ENCODE data around the gene AANAT. TPM values are rescaled to one million over a fixed set of nuclear protein-coding genes. Genes with fewer than 3 reads are reported as not detected.

Gene AANAT
- total and polyA plus RNA-seq, 2 donors (not counting 3 experiments of a cell fraction or from before 2014, with no cell fraction given): not detected

GRCh38 chr17:76477576-76477975, 10.2 kb downstream of the AANAT start:
- Histone ChIP-seq H3K4me2 (ENCODE audit: insufficient read depth, low read length) (no peak overlapping the region), H3K27me3 (ENCODE audit: control insufficient read depth in 2 of 2, insufficient read depth in 2 of 2, low read length in 2 of 2) (no peaks in the 10 kb centered on the region), H3K79me2 (ENCODE audit: control insufficient read depth, insufficient read depth, low read length) (no peaks in the 10 kb centered on the region), H3K27ac (ENCODE audit: insufficient read depth, low read depth, low read length) (no peak overlapping the region), H3K9me1 (replicated peaks; ENCODE audit: control insufficient read depth, extremely low read depth, insufficient read depth, low read length) (no peaks in the 10 kb centered on the region), H4K20me1 (replicated peaks; ENCODE audit: control insufficient read depth, extremely low read depth, insufficient read depth, low read length) (no peaks in the 10 kb centered on the region), H3K9me3 (replicated peaks; ENCODE audit: control insufficient read depth, insufficient read depth, low read length) (no peaks in the 10 kb centered on the region), H3K4me1 (ENCODE audit: control insufficient read depth, extremely low read depth, insufficient read depth, low read length) (peaks cover 3% of the 10 kb centered on the region), H2AFZ (ENCODE audit: low read depth, low read length) (no peak overlapping the region), H3K36me3 (ENCODE audit: control insufficient read depth in 2 of 2, extremely low read depth in 1 of 2, insufficient read depth in 2 of 2, low read length in 2 of 2) (peaks cover 0 to 8% of the 10 kb centered on the region in 2 experiments), H3K4me3 (replicated peaks in 1 of 3; ENCODE audit: insufficient read depth in 1 of 3, low read depth in 1 of 3, low read length in 3 of 3) (no peak overlapping the region), H3K9ac (replicated peaks; ENCODE audit: extremely low read depth, insufficient read depth, low read length) (no peak overlapping the region)
- FAIRE-seq (peak; percentile 47), DNase-seq (ENCODE audit: low read depth, low spot score) (no peak)
- BruUV-seq (replicated peaks): no TSS peak
- intact Hi-C loops (cut with micrococcal nuclease) (no loop called here), dilution Hi-C loops (cut with MboI; ENCODE audit: extremely low pct_ligation_motif_present, low sequenced_read_pairs) (no loop called here)
- POLR2A ChIA-PET: interaction anchor here (0.6 kb wide), 1 partner anchor 92 kb away, joined by 3 read pairs; no protein-coding TSS in a partner anchor
- CTCF ChIA-PET: interaction anchor here (0.6 to 2.2 kb wide), 7 partner anchors 11 to 69 kb away, joined by 3 to 9 read pairs (median 5); partner anchors contain the start of gene AANAT
- TF ChIP-seq POLR2A (IDR thresholded peaks at IDR 0.05; ENCODE audit: low read depth, low read length) (no peak), FOS (IDR thresholded peaks at IDR 0.05; ENCODE audit: borderline replicate concordance, insufficient read depth, low read length) (no peak), EZH2 (IDR thresholded peaks at IDR 0.05; ENCODE audit: borderline replicate concordance, low read depth, low read length, severe bottlenecking) (no peak)

- FAIRE-seq (no peak), DNase-seq (ENCODE audit: low read depth, low spot score) (no peak)
- Histone ChIP-seq H3K27ac (ENCODE audit: insufficient read depth, low read depth, low read length) (no peak overlapping the region), H2AFZ (ENCODE audit: low read depth, low read length) (no peak overlapping the region), H3K4me2 (ENCODE audit: insufficient read depth, low read length) (no peak overlapping the region), H3K27me3 (ENCODE audit: control insufficient read depth in 2 of 2, insufficient read depth in 2 of 2, low read length in 2 of 2) (no peaks in the 10 kb centered on the region), H3K79me2 (ENCODE audit: control insufficient read depth, insufficient read depth, low read length) (no peaks in the 10 kb centered on the region), H3K4me1 (ENCODE audit: control insufficient read depth, extremely low read depth, insufficient read depth, low read length) (peaks cover 3% of the 10 kb centered on the region), H3K9me1 (replicated peaks; ENCODE audit: control insufficient read depth, extremely low read depth, insufficient read depth, low read length) (no peaks in the 10 kb centered on the region), H3K9me3 (replicated peaks; ENCODE audit: control insufficient read depth, insufficient read depth, low read length) (no peaks in the 10 kb centered on the region), H3K9ac (replicated peaks; ENCODE audit: extremely low read depth, insufficient read depth, low read length) (no peak overlapping the region), H3K36me3 (ENCODE audit: control insufficient read depth in 2 of 2, extremely low read depth in 1 of 2, insufficient read depth in 2 of 2, low read length in 2 of 2) (peaks cover 0 to 6% of the 10 kb centered on the region in 2 experiments), H3K4me3 (replicated peaks in 1 of 3; ENCODE audit: insufficient read depth in 1 of 3, low read depth in 1 of 3, low read length in 3 of 3) (no peak overlapping the region), H4K20me1 (replicated peaks; ENCODE audit: control insufficient read depth, extremely low read depth, insufficient read depth, low read length) (no peaks in the 10 kb centered on the region)
- intact Hi-C loops (cut with micrococcal nuclease) (no loop called here), dilution Hi-C loops (cut with MboI; ENCODE audit: extremely low pct_ligation_motif_present, low sequenced_read_pairs) (no loop called here)
- TF ChIP-seq POLR2AphosphoS5 (IDR thresholded peaks at IDR 0.05; ENCODE audit: insufficient read depth, low read depth, low read length): no peak
- no peak for TF ChIP-seq MAX (IDR thresholded peaks at IDR 0.05; ENCODE audit: insufficient read depth, insufficient read length)
- TF ChIP-seq JUN (IDR thresholded peaks at IDR 0.05; ENCODE audit: borderline replicate concordance, insufficient read depth, insufficient read length, low read depth): no peak
- TF ChIP-seq EZH2 (IDR thresholded peaks at IDR 0.05; ENCODE audit: borderline replicate concordance, low read depth, low read length, severe bottlenecking): no peak
- no peak for TF ChIP-seq CTCF (IDR thresholded peaks at IDR 0.05; ENCODE audit: extremely low read depth in 1 of 2, insufficient read depth in 1 of 2, low read depth in 1 of 2, low read length in 2 of 2)
- no peak for TF ChIP-seq MYC (IDR thresholded peaks at IDR 0.05; ENCODE audit: low read depth, low read length)
- TF ChIP-seq FOS (IDR thresholded peaks at IDR 0.05; ENCODE audit: borderline replicate concordance, insufficient read depth, low read length): no peak
- TF ChIP-seq POLR2A (IDR thresholded peaks at IDR 0.05; ENCODE audit: low read depth, low read length): no peak
- no peak for TF ChIP-seq GATA2 (IDR thresholded peaks at IDR 0.05; ENCODE audit: insufficient read depth, insufficient read length, low read depth, low read length)
- POLR2A ChIA-PET: interaction anchor here (0.6 kb wide), 1 partner anchor 92 kb away, joined by 3 read pairs; no protein-coding TSS in a partner anchor
- CTCF ChIA-PET: interaction anchor here (0.6 to 2.2 kb wide), 7 partner anchors 11 to 70 kb away, joined by 3 to 9 read pairs (median 5); partner anchors contain the start of gene AANAT
- no TSS peak for BruUV-seq (replicated peaks)
These were observed 10.7 kb downstream of the AANAT start for GRCh38 chr17:76478097-76478496.

Measured in endothelial cell of umbilical vein (primary cell).